DMS153 (cell line): ENCODE results near the gene ABI3.

Experiments used
- DNase-seq: peaks from one replicate; lab custom pipeline; 2025; lab: John Stamatoyannopoulos, UW

ABI3 gene

GRCh38 chr17:49225554-49226236, 15.2 kb downstream of the ABI3 start:
- no peak for DNase-seq

GRCh38 chr17:49226771-49227435, 16.4 kb downstream of the ABI3 start:
- no peak for DNase-seq

GRCh38 chr17:49227436-49228261, 17.1 kb downstream of the ABI3 start:
- DNase-seq: peak; percentile 18

GRCh38 chr17:49229076-49229804, 18.7 kb downstream of the ABI3 start:
- DNase-seq: no peak

- no peak for DNase-seq
These were observed 19.5 kb downstream of the ABI3 start for GRCh38 chr17:49229805-49230600.

GRCh38 chr17:49230636-49231562, 20.4 kb downstream of the ABI3 start, which contains the start of gene PHOSPHO1:
TSS of gene PHOSPHO1 (minus strand) at chr17:49230787. CDS start at chr17:49226691, 4,096 bp downstream.
- peak; percentile 28 for DNase-seq

GRCh38 chr17:49231563-49231894, 21.0 kb downstream of the ABI3 start:
- no peak for DNase-seq

- DNase-seq: no peak
These were observed 24.1 kb downstream of the ABI3 start for GRCh38 chr17:49234509-49235080.

- no peak for DNase-seq
These were observed 25.4 kb downstream of the ABI3 start for GRCh38 chr17:49235896-49236295.

- no peak for DNase-seq
These were observed 29.5 kb downstream of the ABI3 start for GRCh38 chr17:49239963-49240362.

- no peak for DNase-seq
These were observed 30.1 kb downstream of the ABI3 start for GRCh38 chr17:49240619-49241018.

GRCh38 chr17:49241040-49241439, 30.5 kb downstream of the ABI3 start:
- no peak for DNase-seq

- no peak for DNase-seq
These were observed 31.3 kb downstream of the ABI3 start for GRCh38 chr17:49241692-49242397.

- no peak for DNase-seq
These were observed 32.3 kb downstream of the ABI3 start for GRCh38 chr17:49242813-49243212.

- DNase-seq: no peak
These were observed 34.3 kb downstream of the ABI3 start for GRCh38 chr17:49244839-49245238.

- DNase-seq: no peak
These were observed 37.4 kb downstream of the ABI3 start for GRCh38 chr17:49247944-49248343.

- no peak for DNase-seq
These were observed 38.8 kb downstream of the ABI3 start for GRCh38 chr17:49249292-49249794.

- DNase-seq: no peak
These were observed 39.5 kb downstream of the ABI3 start for GRCh38 chr17:49249890-49250522.
